Stimulated activated CD4-positive, alpha-beta T cell treated with anti-CD3 and anti-CD28 coated beads, Interleukin-2, amount 100 ng/mL, for 24 hours (primary cell): ENCODE data around the gene BPIFB2.

Experiments
- DNase-seq, 2 donors: peaks; one replicate each; pipeline ENCODE4 v3.0.0-alpha.2; 2020

BPIFB2 gene

DNA sequence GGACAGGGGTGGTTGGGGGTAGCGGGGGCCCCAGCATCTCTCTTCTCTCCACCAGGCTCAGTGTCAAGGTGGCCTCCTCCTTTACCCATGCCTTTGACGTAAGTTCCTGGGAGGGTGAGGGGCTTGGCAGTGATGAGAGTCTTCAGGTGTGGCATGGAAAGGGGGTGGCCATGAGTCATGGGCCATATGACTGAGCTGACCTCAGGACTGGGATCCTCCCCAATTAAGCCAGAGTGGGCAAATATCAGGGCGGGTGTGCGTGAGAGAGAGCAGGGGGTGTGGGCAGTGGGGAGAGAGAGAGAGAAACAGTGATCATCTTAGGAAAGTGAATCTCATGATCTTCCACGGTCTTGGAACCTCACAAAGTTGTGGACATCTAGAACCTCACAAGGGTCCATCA lies 63.7 kb downstream of the BPIFB2 start:
- DNase-seq = no peak

DNA sequence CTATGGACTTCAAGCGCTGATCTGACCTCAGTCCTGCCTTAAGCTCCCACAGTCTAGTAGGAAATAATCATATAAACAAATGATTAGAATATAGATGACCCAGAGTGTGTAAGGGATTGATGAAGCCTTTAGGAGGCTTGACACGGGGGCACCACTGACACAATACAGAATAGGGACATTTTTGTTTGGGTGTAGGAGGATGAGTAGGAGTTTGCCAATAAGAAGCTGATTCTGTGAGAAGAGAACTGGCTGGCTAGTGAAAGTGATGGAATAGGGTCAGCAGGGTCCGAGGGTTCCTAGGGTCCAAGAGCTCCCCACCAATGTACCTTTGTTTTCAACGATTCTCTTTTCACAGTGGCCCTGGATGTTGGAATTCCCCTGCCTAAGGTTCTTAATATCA lies 64.9 kb downstream of the BPIFB2 start:
- DNase-seq = no peak

DNA sequence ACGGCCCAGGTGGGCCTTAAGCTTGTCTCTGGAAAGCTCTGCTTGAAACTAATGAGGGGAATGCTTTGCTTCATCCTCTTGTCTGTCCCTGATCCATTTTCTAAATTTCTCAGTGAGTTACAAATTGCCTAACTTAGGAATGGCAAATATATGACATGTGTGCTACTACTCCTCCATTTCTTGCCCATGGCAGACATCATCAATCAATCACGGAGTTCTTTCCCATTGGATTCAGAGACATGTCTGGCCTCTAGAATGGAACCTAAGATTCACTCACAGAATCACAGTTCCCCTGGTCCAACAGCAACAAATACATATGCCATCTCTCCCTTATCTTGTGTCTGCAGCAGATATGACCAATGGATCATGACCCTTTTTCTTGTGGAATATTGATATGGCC lies 65.3 kb downstream of the BPIFB2 start:
- no peak for DNase-seq
